BLaER1 treated with 17β-estradiol and CSF1 and Interleukin-3, amounts not matched to agents 10 nM and 100 nM (cell line): ENCODE results near the gene AIFM2.
"Not testable (repeated sequence)": the region's sequence is repeated elsewhere in the genome, so short reads cannot be mapped to it uniquely, and the experiment has no call there.

Experiments
- H3K27ac ChIP-seq, 11 experiments: shearing (Covaris generic); formaldehyde crosslinking; 2 replicates each; pipeline ENCODE4 v1.8.1; 2022
- H3K27me3 ChIP-seq, 11 experiments: shearing (Covaris generic); formaldehyde crosslinking; 2 replicates each; pipeline ENCODE4 v1.8.1; 2022
- H3K36me3 ChIP-seq, 11 experiments: shearing (Covaris generic); formaldehyde crosslinking; 2 replicates each; pipeline ENCODE4 v1.8.1; 2022
- H3K4me1 ChIP-seq, 10 experiments: shearing (Covaris generic); formaldehyde crosslinking; 2 replicates each; pipeline ENCODE4 v1.8.1; 2022
- H3K4me2 ChIP-seq, 11 experiments: shearing (Covaris generic); formaldehyde crosslinking; 2 replicates each; pipeline ENCODE4 v1.8.1; 2022
- H3K4me3 ChIP-seq, 10 experiments: shearing (Covaris generic); formaldehyde crosslinking; 2 replicates each; pipeline ENCODE4 v1.8.1; 2022
- H3K9ac ChIP-seq, 11 experiments: shearing (Covaris generic); formaldehyde crosslinking; 2 replicates each; pipeline ENCODE4 v1.8.1; 2022
- H3K9me3 ChIP-seq, 11 experiments: shearing (Covaris generic); formaldehyde crosslinking; replicated peaks in 1 of 11; 2 replicates each; pipeline ENCODE4 v1.8.1; 2022
- H4K20me1 ChIP-seq, 11 experiments: shearing (Covaris generic); formaldehyde crosslinking; 2 replicates each; pipeline ENCODE4 v1.8.1; 2022
- Cebpa-rat ChIP-seq, 11 experiments: shearing (Covaris generic); IDR thresholded peaks; 2 replicates each; pipeline ENCODE4 v1.8.1; 2022

Gene AIFM2

DNA sequence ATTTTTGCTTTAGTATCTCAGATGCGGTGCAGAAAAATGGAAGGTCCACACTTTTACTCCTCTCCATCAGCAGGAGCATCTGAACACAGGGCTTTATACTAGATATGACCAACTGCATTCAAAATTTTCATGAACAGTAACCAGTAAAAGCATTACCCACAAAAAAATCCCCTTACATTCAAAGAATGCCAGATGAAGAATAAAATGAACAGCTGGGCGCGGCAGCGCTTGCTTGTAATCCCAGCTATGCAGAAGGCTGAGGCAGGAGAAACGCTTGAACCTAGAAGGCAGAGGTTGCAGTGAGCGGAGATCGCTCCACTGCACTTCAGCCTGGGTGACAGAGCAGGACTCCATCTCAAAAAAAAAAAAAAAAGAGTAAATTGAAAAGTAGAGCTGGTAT, 34.6 kb upstream of the AIFM2 start:
- peaks cover 73 to 81% (median 77%) of the 10 kb centered on the region in 10 experiments for H3K4me1 ChIP-seq
- peaks cover 19 to 42% (median 35%) of the 10 kb centered on the region in 11 experiments; a peak in 20 of 22 replicates for H3K36me3 ChIP-seq
- H3K9ac ChIP-seq = peak overlapping the region in 3 of 11 experiments; percentile 5 to 24 (median 14); a peak in 4 of 22 replicates

GRCh38 chr10:70166394-70166793, 33.8 kb upstream of the AIFM2 start:
- Histone ChIP-seq H3K4me2 (peak overlapping the region; percentile 86 to 99 (median 94); a peak in 21 of 22 replicates), H3K4me1 (peaks cover 79 to 87% (median 84%) of the 10 kb centered on the region in 10 experiments), H3K9me3 (no peaks in the 10 kb centered on the region), H3K4me3 (no peak overlapping the region), H3K27ac (peak overlapping the region in 2 of 11 experiments; percentile 23 to 43; a peak in 3 of 22 replicates), H3K9ac (peak overlapping the region in 1 of 11 experiments; percentile 31; a peak in 2 of 22 replicates), H3K36me3 (peaks cover 27 to 49% (median 42%) of the 10 kb centered on the region in 11 experiments), H3K27me3 (no peaks in the 10 kb centered on the region), H4K20me1 (peaks cover 72 to 85% (median 83%) of the 10 kb centered on the region in 11 experiments)
- TF ChIP-seq Cebpa-rat (IDR thresholded peaks at IDR 0.05) = no peak

More for the DNA sequence above, 34.6 kb upstream of the AIFM2 start:
- 0 out of 22 replicates have a peak overlapping the region, but pooled peaks of 2 of the 11 experiments have one; percentile 17 to 19 for H3K27ac ChIP-seq
- TF ChIP-seq Cebpa-rat (IDR thresholded peaks at IDR 0.05) = no peak
- peak overlapping the region; percentile 86 to 99 (median 94); a peak in 21 of 22 replicates for H3K4me2 ChIP-seq
- no peaks in the 10 kb centered on the region for H3K9me3 ChIP-seq
- no peak overlapping the region for H3K4me3 ChIP-seq
- no peaks in the 10 kb centered on the region for H3K27me3 ChIP-seq
- peaks cover 65 to 77% (median 75%) of the 10 kb centered on the region in 11 experiments for H4K20me1 ChIP-seq

DNA sequence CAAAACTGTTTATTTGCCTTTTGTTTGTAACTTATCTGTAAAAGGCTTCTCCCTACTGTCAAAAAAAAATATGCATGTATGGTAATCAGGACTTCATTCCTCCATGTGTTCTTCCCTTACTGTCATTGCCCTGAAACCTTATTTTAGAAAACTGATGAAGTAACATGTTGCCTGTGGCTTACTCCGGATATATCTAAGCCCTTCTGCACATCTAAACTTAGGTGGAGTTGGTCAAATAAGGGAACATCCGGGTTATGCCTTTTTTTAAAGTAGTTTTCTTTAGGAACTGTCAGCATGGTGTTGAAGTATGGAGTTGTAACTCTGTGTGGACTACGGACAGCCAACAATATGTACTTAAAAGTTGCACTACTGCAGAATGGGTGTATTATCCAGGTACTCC, 31.5 kb upstream of the AIFM2 start:
- TF ChIP-seq Cebpa-rat (IDR thresholded peaks at IDR 0.05) = no peak
- Histone ChIP-seq H4K20me1 (peaks cover 70 to 99% (median 95%) of the 10 kb centered on the region in 11 experiments), H3K9ac (peak overlapping the region; percentile 12 to 66 (median 43); a peak in 16 of 22 replicates), H3K9me3 (no peaks in the 10 kb centered on the region), H3K4me3 (peak overlapping the region in 8 of 10 experiments; percentile 20 to 53 (median 30); a peak in 11 of 20 replicates), H3K27me3 (no peaks in the 10 kb centered on the region), H3K4me1 (peaks cover 73 to 82% (median 80%) of the 10 kb centered on the region in 10 experiments), H3K4me2 (peak overlapping the region; percentile 80 to 99 (median 92)), H3K27ac (peak overlapping the region in 9 of 11 experiments; percentile 45 to 78 (median 68); a peak in 18 of 22 replicates), H3K36me3 (peaks cover 49 to 72% (median 63%) of the 10 kb centered on the region in 11 experiments)

GRCh38 chr10:70163448-70163847, 30.8 kb upstream of the AIFM2 start:
- no peak for TF ChIP-seq Cebpa-rat (IDR thresholded peaks at IDR 0.05)
- peaks cover 56 to 77% (median 68%) of the 10 kb centered on the region in 11 experiments for H3K36me3 ChIP-seq

DNA sequence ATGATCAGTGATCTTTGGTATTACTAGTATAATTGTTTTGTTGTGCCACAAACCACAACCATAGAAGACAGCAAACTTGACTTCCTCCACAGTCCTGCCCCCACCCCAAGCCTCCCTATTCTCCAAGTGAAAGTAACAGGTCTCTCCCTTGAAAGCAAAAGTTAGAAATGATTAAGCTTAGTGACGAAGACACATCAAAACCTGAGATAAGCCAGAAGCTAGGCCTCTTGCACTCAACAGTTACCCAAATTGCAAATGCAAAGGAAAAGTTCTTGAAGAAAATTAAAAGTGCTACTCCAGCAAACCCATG, 30.2 kb upstream of the AIFM2 start:
- Histone ChIP-seq H3K4me2 (peak overlapping the region; percentile 80 to 99 (median 92)), H4K20me1 (peaks cover 64 to 98% (median 91%) of the 10 kb centered on the region in 11 experiments), H3K27me3 (no peaks in the 10 kb centered on the region), H3K27ac (peak overlapping the region in 9 of 11 experiments; percentile 45 to 78 (median 68); a peak in 17 of 22 replicates), H3K4me3 (peak overlapping the region in 3 of 10 experiments; percentile 13 to 51 (median 17); a peak in 5 of 20 replicates), H3K9me3 (no peaks in the 10 kb centered on the region), H3K9ac (peak overlapping the region in 9 of 11 experiments; percentile 4 to 66 (median 33); a peak in 12 of 22 replicates), H3K36me3 (peaks cover 62 to 79% (median 69%) of the 10 kb centered on the region in 11 experiments), H3K4me1 (peaks cover 60 to 69% (median 66%) of the 10 kb centered on the region in 10 experiments)
- TF ChIP-seq Cebpa-rat (IDR thresholded peaks at IDR 0.05) = no peak

More at GRCh38 chr10:70163448-70163847, 30.8 kb upstream of the AIFM2 start:
- peak overlapping the region in 9 of 11 experiments; percentile 45 to 78 (median 68); a peak in 17 of 22 replicates for H3K27ac ChIP-seq
- H3K4me3 ChIP-seq = peak overlapping the region in 5 of 10 experiments; percentile 13 to 51 (median 26); a peak in 6 of 20 replicates
- H3K4me1 ChIP-seq = peaks cover 66 to 75% (median 72%) of the 10 kb centered on the region in 10 experiments
- peaks cover 64 to 98% (median 91%) of the 10 kb centered on the region in 11 experiments for H4K20me1 ChIP-seq
- peak overlapping the region in 9 of 11 experiments; percentile 4 to 66 (median 43); a peak in 12 of 22 replicates for H3K9ac ChIP-seq
- peak overlapping the region; percentile 80 to 99 (median 92) for H3K4me2 ChIP-seq
- no peaks in the 10 kb centered on the region for H3K27me3 ChIP-seq
- no peaks in the 10 kb centered on the region for H3K9me3 ChIP-seq

- no peak for TF ChIP-seq Cebpa-rat (IDR thresholded peaks at IDR 0.05)
- Histone ChIP-seq H3K4me1 (peaks cover 54 to 63% (median 61%) of the 10 kb centered on the region in 10 experiments), H3K4me2 (peak overlapping the region; percentile 80 to 99 (median 92)), H3K9me3 (no peaks in the 10 kb centered on the region), H3K27ac (peak overlapping the region in 9 of 11 experiments; percentile 45 to 78 (median 68); a peak in 17 of 22 replicates), H3K27me3 (no peaks in the 10 kb centered on the region), H3K4me3 (no peak overlapping the region; a peak in 2 of 20 replicates), H3K9ac (peak overlapping the region in 8 of 11 experiments; percentile 5 to 66 (median 38); a peak in 11 of 22 replicates), H3K36me3 (peaks cover 64 to 81% (median 69%) of the 10 kb centered on the region in 11 experiments), H4K20me1 (peaks cover 59 to 98% (median 88%) of the 10 kb centered on the region in 11 experiments)
These were observed 29.7 kb upstream of the AIFM2 start for GRCh38 chr10:70162151-70162891.

GRCh38 chr10:70160798-70161197, 28.2 kb upstream of the AIFM2 start:
- TF ChIP-seq Cebpa-rat (IDR thresholded peaks at IDR 0.05) = no peak
- Histone ChIP-seq H3K27ac (peak overlapping the region in 1 of 11 experiments; percentile 1; a peak in 2 of 22 replicates), H3K4me2 (no peak overlapping the region), H4K20me1 (peaks cover 54 to 98% (median 76%) of the 10 kb centered on the region in 11 experiments), H3K9ac (no peak overlapping the region), H3K9me3 (no peaks in the 10 kb centered on the region), H3K4me3 (no peak overlapping the region), H3K4me1 (peaks cover 39 to 48% (median 46%) of the 10 kb centered on the region in 10 experiments), H3K27me3 (no peaks in the 10 kb centered on the region), H3K36me3 (peaks cover 65 to 81% (median 70%) of the 10 kb centered on the region in 11 experiments)

GRCh38 chr10:70159366-70159765, 26.7 kb upstream of the AIFM2 start:
- H3K9ac ChIP-seq, H3K27me3 ChIP-seq, H3K27ac ChIP-seq, H3K4me3 ChIP-seq, H3K4me2 ChIP-seq, H3K9me3 ChIP-seq: not testable (repeated sequence)
- Histone ChIP-seq H4K20me1 (peaks cover 47 to 98% (median 70%) of the 10 kb centered on the region in 11 experiments), H3K36me3 (peaks cover 75 to 89% (median 78%) of the 10 kb centered on the region in 11 experiments), H3K4me1 (peaks cover 25 to 34% (median 32%) of the 10 kb centered on the region in 10 experiments)
